Upper lobe of left lung (tissue), 6 donors: ENCODE measurements around the gene PPP6R1. TPM values are rescaled to one million over a fixed set of nuclear protein-coding genes. Genes with fewer than 3 reads are reported as not detected.
A peak's percentile ranks its signal among the peaks of the same experiment; 100 is the strongest.

Experiments
- ATAC-seq, 2 donors: fragments of 200-7000 bp; cut with Tn5 transposase; one replicate each; pipeline ENCODE4 v1.9.1; 2022; ENCODE audit warnings: mild to moderate bottlenecking in 2 of 2, moderate library complexity in 2 of 2; ENCODE audit not compliant: low FRiP score in 2 of 2
- DNase-seq, 2 donors: peaks; one replicate each; pipeline ENCODE4 v3.0.0-alpha.2; 2019 to 2020
- H3K27ac ChIP-seq, 4 donors: fragments of 200-600 bp; sonication (generic); one replicate each; pipeline ENCODE4 v1.5.1; 2016 to 2019
- H3K27me3 ChIP-seq, 4 donors: fragments of 200-600 bp; sonication (generic); one replicate each; pipeline ENCODE4 v1.5.1; 2017 to 2019
- H3K36me3 ChIP-seq, 4 donors: fragments of 200-600 bp; sonication (generic); one replicate each; pipeline ENCODE4 v1.5.1; 2016 to 2019
- H3K4me1 ChIP-seq, 4 donors: fragments of 200-600 bp; sonication (generic); one replicate each; pipeline ENCODE4 v1.5.1; 2018 to 2019
- H3K4me3 ChIP-seq, 4 donors: fragments of 200-600 bp; sonication (generic); one replicate each; pipeline ENCODE4 v1.5.1; 2017 to 2019; ENCODE audit warnings: mild to moderate bottlenecking in 2 of 4, moderate library complexity in 1 of 4
- H3K9me3 ChIP-seq, 4 donors: fragments of 200-600 bp; sonication (generic); one replicate each; pipeline ENCODE4 v1.5.1; 2018 to 2019
- CTCF ChIP-seq, 6 experiments: fragments of 450-650 bp in 4 of 6; fragments of 200-600 bp in 2 of 6; sonication (generic) in 2 of 6; IDR thresholded peaks; one replicate each; pipeline ENCODE4 v1.5.1; 2016 to 2019; ENCODE audit warnings: antibody characterized with exemption in 6 of 6
- EP300 ChIP-seq, 4 donors: sonication (generic); formaldehyde crosslinking; IDR thresholded peaks; one replicate each; pipeline ENCODE4 v1.5.1; 2017; ENCODE audit warnings: antibody characterized with exemption in 4 of 4, control low read depth in 2 of 4
- POLR2A ChIP-seq, 4 donors: fragments of 450-650 bp; IDR thresholded peaks; one replicate each; pipeline ENCODE4 v1.5.1; 2016 to 2017; ENCODE audit warnings: antibody characterized with exemption in 4 of 4, mild to moderate bottlenecking in 2 of 4
- POLR2AphosphoS5 ChIP-seq, 2 donors: sonication (generic); formaldehyde crosslinking; IDR thresholded peaks; one replicate each; pipeline ENCODE4 v1.5.1; 2017; ENCODE audit warnings: antibody characterized with exemption in 2 of 2
- WGBS, 2 donors: methylation state at CpG; one replicate each; pipeline ENCODE4 v1.1.5; 2017 to 2018; 5-methylcytosine and 5-hydroxymethylcytosine counted together
- total RNA-seq, 6 donors: library from RNA; depleted of rRNA in 4 of 6; stranded (reverse); fragments of >200 nt in 4 of 6; gene quantifications; one replicate each; pipeline versions ENCODE4 v1.1.0 to v1.2.1, GENCODE V29; 2016 to 2021
- donor health status: DM: no; HTN: no; CAD: no; lungs with moderate emphysema.
- donor health status: DM: no; HTN: yes; CAD: no; lungs with severe emphysema.

Gene PPP6R1
- total RNA-seq, 6 donors from 2014 or later: 49.0 to 104 (median 76.7) TPM

DNA sequence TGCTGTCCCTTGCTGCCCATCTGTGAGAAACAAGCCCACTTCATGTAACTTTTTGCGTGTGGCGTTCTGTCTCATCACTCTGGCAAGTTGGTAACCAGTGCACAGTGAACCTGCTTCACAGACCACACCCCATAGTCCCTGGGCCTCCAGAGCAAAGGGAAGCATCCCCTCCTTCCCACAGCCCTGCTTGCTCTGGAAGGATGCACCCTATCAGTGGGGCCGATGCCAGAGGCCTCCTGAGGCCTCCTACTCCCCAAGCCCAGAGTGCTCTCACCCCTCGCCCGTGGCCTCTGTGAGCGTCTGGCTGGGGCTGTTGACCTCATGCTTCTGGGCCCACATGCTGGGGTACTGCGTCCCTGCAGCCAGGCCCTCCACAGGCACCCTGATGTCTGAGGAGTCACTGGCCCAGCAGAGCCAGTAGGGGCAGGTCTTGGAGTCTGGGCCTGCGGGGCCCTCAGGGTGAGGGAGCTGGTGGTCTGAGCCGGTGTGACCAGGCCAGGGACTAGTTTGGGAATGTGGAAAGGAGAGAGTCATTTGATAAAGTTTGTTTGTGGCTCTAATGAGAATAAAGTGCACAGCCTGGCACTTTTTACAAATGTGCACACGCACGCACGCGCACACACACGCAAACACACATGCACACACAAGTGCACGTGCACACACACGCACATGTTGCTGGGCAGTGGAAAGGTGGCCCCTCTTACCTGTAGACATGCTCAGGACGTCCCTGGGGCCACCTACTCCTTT is 35.4 kb downstream of the PPP6R1 start:
- H3K4me3 ChIP-seq: no peak overlapping the region
- no peaks in the 10 kb centered on the region for H3K9me3 ChIP-seq
- H3K36me3 ChIP-seq: peaks cover 0 to 25% (median 16%) of the 10 kb centered on the region in 4 donors
- ATAC-seq (no peak), DNase-seq (peak in 1 of 2 donors; percentile 62)
- no peaks in the 10 kb centered on the region for H3K4me1 ChIP-seq
- H3K27ac ChIP-seq: no peak overlapping the region
- no peaks in the 10 kb centered on the region for H3K27me3 ChIP-seq
- WGBS, 2 donors: 79 to 90% methylated on average over 13 to 17 of the region's 17 CpGs
- TF ChIP-seq POLR2AphosphoS5 (IDR thresholded peaks at IDR 0.05): no peak
- TF ChIP-seq POLR2A (IDR thresholded peaks at IDR 0.05): no peak
- no peak for TF ChIP-seq CTCF (IDR thresholded peaks at IDR 0.05)
- no peak for TF ChIP-seq EP300 (IDR thresholded peaks at IDR 0.05)

DNA sequence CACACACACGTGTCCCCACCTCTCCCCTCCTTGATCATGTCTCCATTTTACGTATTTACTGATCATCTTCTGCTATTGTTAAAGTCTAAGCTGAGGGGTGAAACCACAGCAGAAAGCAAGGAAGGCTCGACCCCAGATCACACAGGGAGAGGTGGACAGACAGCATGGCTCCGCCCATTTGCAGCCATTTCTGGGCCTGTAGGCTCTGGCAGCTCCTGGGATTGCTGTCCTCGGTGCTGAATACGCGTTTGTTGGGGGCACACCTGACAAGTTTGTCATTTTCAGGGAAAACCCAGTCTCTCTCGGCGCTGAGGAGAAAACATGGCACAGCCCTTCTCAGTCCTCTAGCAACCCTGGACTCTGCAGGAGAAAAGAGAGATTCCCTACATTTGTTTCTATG is 38.3 kb downstream of the PPP6R1 start:
- peaks cover 10 to 14% (median 12%) of the 10 kb centered on the region in 4 donors for H3K4me1 ChIP-seq
- no peaks in the 10 kb centered on the region for H3K27me3 ChIP-seq

GRCh38 chr19:55216461-55217198 is 42.2 kb downstream of the PPP6R1 start:
- peaks cover 0 to 13% (median 5%) of the 10 kb centered on the region in 4 donors for H3K9me3 ChIP-seq
- DNase-seq (peak; percentile 58 to 85), ATAC-seq (peak; percentile 84 to 97)
- WGBS, 2 donors: 8 to 9% methylated on average over 19 to 22 of the region's 36 CpGs
- H3K4me1 ChIP-seq: peaks cover 10 to 14% (median 12%) of the 10 kb centered on the region in 4 donors
- no peaks in the 10 kb centered on the region for H3K27me3 ChIP-seq
- peak overlapping the region in 3 of 4 donors; percentile 40 to 51 (median 44) for H3K4me3 ChIP-seq
- H3K36me3 ChIP-seq: no peaks in the 10 kb centered on the region
- H3K27ac ChIP-seq: peak overlapping the region in 3 of 4 donors; percentile 40 to 62 (median 60)
- peak; percentile 22 to 29 for TF ChIP-seq POLR2AphosphoS5 (IDR thresholded peaks at IDR 0.05)
- TF ChIP-seq CTCF (IDR thresholded peaks at IDR 0.05): no peak
- TF ChIP-seq POLR2A (IDR thresholded peaks at IDR 0.05): peak in 1 of 4 donors; percentile 41
- TF ChIP-seq EP300 (IDR thresholded peaks at IDR 0.05): no peak

More for the DNA sequence above, 38.3 kb downstream of the PPP6R1 start:
- WGBS, 2 donors: 79 to 81% methylated on average over 9 of the region's 9 CpGs
- Histone ChIP-seq H3K4me3 (no peak overlapping the region), H3K9me3 (no peaks in the 10 kb centered on the region), H3K27ac (no peak overlapping the region), H3K36me3 (no peaks in the 10 kb centered on the region)
- no peak for ATAC-seq
- DNase-seq: no peak
- no peak for TF ChIP-seq EP300 (IDR thresholded peaks at IDR 0.05)
- TF ChIP-seq POLR2AphosphoS5 (IDR thresholded peaks at IDR 0.05): no peak
- no peak for TF ChIP-seq POLR2A (IDR thresholded peaks at IDR 0.05)
- no peak for TF ChIP-seq CTCF (IDR thresholded peaks at IDR 0.05)

GRCh38 chr19:55213547-55213946 is 45.3 kb downstream of the PPP6R1 start:
- TF ChIP-seq EP300 (IDR thresholded peaks at IDR 0.05): no peak
- TF ChIP-seq POLR2A (IDR thresholded peaks at IDR 0.05): no peak
- no peak for TF ChIP-seq POLR2AphosphoS5 (IDR thresholded peaks at IDR 0.05)
- no peak for TF ChIP-seq CTCF (IDR thresholded peaks at IDR 0.05)
- ATAC-seq (no peak), DNase-seq (no peak)
- H3K36me3 ChIP-seq: no peaks in the 10 kb centered on the region
- no peaks in the 10 kb centered on the region for H3K27me3 ChIP-seq
- WGBS, 2 donors: 86 to 87% methylated on average over 5 to 7 of the region's 7 CpGs
- H3K4me3 ChIP-seq: no peak overlapping the region
- peaks cover 0 to 13% (median 5%) of the 10 kb centered on the region in 4 donors for H3K9me3 ChIP-seq
- H3K4me1 ChIP-seq: peaks cover 10 to 14% (median 12%) of the 10 kb centered on the region in 4 donors
- no peak overlapping the region for H3K27ac ChIP-seq
